Transverse colon (tissue), 4 donors: ENCODE data around the gene TPM1.

Experiments used
- EP300 ChIP-seq: sonication (generic); formaldehyde crosslinking; IDR thresholded peaks from one replicate; pipeline ENCODE4 v1.6.1; 2017; ENCODE audit warnings: antibody characterized with exemption, low read depth
- POLR2A ChIP-seq: fragments of 450-650 bp; IDR thresholded peaks from one replicate; pipeline ENCODE4 v1.6.1; 2016; ENCODE audit warnings: antibody characterized with exemption, mild to moderate bottlenecking, moderate library complexity
- POLR2AphosphoS5 ChIP-seq, 3 donors: sonication (generic); formaldehyde crosslinking; IDR thresholded peaks; one replicate each; pipeline ENCODE4 v1.6.1; 2016; ENCODE audit warnings: antibody characterized with exemption in 3 of 3
- TF ChIP-seq, protein P1 (sequence below), 5 experiments: fragments of 200-600 bp in 3 of 5; fragments of 450-650 bp in 2 of 5; sonication (generic) in 3 of 5; IDR thresholded peaks; 1 replicate in 2 of 5; 2 replicates in 3 of 5; pipeline ENCODE4 v1.5.1; 2016 to 2017; ENCODE audit warnings: antibody characterized with exemption in 5 of 5, inconsistent platforms in 3 of 5, mild to moderate bottlenecking in 2 of 5, moderate library complexity in 1 of 5

DNA sequence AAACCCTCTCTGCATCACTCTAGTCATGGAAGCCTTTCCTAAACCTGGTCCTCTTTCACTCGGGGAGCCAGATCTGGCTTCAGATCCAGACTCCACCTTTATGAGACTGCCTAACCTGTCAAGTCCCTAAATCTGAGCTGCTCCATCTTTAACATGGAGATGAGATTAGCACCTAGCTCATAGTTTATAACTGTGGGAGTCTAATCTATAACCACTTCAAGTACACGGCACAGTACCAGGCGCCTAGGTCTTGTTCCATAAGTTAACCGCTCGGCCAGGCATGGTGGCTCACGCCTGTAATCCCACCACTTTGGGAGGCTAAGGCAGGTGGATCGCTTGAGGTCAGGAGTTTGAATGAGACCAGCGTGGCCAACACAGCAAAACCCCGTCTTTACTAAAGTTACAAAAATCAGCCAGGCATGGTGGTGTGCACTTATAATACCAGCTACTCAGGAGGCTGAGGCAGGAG lies 30.3 kb downstream of the TPM1 start:
- TF ChIP-seq POLR2AphosphoS5 (IDR thresholded peaks at IDR 0.05) (no peak), POLR2A (peak; percentile 3), EP300 (no peak)
- TF ChIP-seq, protein P1, sequence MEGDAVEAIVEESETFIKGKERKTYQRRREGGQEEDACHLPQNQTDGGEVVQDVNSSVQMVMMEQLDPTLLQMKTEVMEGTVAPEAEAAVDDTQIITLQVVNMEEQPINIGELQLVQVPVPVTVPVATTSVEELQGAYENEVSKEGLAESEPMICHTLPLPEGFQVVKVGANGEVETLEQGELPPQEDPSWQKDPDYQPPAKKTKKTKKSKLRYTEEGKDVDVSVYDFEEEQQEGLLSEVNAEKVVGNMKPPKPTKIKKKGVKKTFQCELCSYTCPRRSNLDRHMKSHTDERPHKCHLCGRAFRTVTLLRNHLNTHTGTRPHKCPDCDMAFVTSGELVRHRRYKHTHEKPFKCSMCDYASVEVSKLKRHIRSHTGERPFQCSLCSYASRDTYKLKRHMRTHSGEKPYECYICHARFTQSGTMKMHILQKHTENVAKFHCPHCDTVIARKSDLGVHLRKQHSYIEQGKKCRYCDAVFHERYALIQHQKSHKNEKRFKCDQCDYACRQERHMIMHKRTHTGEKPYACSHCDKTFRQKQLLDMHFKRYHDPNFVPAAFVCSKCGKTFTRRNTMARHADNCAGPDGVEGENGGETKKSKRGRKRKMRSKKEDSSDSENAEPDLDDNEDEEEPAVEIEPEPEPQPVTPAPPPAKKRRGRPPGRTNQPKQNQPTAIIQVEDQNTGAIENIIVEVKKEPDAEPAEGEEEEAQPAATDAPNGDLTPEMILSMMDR (IDR thresholded peaks at IDR 0.05), result no peak
